HL-60 (cell line): Measurements from ENCODE around the gene NT5DC2.

Source experiments
- CTCF ChIP-seq: IDR thresholded peaks from one replicate; pipeline ENCODE4 v1.5.1; 2011; ENCODE audit warnings: low read length, control low read depth, inconsistent platforms; ENCODE audit not compliant: insufficient read depth
- GABPA ChIP-seq: IDR thresholded peaks from 2 replicates; pipeline ENCODE4 v1.6.1; 2012; ENCODE audit warnings: low read depth
- POLR2AphosphoS5 ChIP-seq: IDR thresholded peaks from 2 replicates; pipeline ENCODE4 v1.6.1; 2012; ENCODE audit warnings: low read depth
- REST ChIP-seq: IDR thresholded peaks from 2 replicates; pipeline ENCODE4 v1.6.1; 2012; ENCODE audit warnings: low read depth; ENCODE audit not compliant: insufficient replicate concordance

DNA sequence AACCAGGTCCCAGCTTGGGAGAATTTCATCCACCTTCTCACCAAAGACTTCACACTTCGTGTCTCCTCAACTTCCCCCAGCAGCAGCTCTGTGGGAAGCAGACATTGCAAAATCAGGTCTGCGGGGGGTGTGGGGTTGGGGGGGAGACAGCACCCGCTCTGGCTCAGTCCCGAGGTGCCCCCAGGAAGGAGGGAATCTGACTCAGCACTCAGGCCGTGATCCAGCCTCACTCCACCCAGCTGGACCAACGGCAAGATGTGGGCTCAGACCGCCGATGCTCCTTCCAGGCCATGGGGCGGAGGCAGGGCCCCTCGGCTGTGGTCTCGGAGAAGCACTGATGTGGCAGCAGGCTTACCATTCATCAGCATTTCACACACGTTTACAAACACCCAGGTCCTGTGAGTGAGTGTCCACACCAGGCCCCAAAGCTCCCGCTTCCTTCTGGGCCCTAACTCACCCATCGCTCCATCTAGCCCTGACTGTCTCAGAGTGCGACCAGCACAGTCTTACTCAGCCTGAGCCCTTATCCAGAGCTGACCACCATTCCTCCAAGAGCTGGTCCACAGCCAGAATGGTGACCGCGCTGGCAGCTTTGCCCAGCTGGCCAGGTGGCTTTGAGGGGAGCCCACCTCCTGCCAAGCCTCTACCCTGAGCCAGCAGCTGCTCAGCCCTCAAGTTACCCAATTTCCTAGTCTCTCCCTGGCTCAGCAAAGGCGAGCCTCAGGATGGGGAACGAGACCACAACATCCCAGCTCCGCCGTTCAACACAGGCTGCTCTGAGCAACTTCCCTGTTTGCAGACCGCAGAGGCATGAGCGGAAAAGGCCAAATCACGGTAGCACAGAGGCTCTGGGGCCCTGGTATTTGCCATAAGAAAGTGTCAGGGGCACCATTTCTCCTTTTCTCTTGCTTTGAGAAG is 35.3 kb downstream of the NT5DC2 start:
- TF ChIP-seq CTCF, result no peak
- TF ChIP-seq REST, result no peak
- TF ChIP-seq POLR2AphosphoS5, result peak; percentile 98
- peak; percentile 33 for TF ChIP-seq GABPA
